ENCODE results near the gene WDR18.
"Not testable (repeated sequence)": the region's sequence is repeated elsewhere in the genome, so short reads cannot be mapped to it uniquely, and the experiment has no call there.

The WDR18 gene

DNA sequence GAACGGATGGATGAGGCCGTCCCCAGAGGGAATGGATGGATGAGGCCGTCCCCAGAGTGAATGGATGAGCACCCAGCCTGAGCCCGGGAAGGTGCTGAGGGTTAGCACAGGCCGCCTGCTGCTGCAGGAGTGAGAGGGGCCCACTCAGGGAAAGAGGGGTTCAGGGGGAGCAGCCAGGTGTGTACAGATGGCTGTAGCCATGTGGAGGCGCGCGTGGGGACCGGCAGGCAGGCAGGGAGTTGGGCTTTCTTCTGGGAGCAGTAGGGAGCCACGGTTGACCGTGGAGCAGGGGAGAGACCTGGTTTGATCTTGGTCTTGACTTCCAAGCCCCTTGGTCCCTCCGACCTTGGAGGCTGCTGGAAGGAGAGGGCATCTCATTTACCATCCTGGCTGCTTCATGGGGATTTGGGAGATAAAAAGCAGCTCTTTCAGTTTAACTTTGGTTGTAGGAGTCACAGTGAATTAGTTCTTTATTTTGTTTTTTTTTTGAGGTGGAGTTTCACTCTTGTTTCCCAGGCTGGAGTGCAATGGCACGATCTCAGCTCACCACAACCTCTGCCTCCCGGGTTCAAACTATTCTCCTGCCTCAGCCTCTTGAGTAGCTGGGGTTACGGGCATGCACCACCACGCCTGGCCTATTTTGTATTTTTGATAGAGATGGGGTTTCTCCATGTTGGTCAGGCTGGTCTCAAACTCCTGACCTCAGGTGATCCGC lies 33.6 kb upstream of the WDR18 start:
- H3K4me3 ChIP-seq (ENCODE audit: low read depth, low read length), result no peak overlapping the region

- no peak overlapping the region for H3K4me3 ChIP-seq (ENCODE audit: low read depth, low read length)
These were observed 32.0 kb upstream of the WDR18 start for GRCh38 chr19:952049-952679.

DNA sequence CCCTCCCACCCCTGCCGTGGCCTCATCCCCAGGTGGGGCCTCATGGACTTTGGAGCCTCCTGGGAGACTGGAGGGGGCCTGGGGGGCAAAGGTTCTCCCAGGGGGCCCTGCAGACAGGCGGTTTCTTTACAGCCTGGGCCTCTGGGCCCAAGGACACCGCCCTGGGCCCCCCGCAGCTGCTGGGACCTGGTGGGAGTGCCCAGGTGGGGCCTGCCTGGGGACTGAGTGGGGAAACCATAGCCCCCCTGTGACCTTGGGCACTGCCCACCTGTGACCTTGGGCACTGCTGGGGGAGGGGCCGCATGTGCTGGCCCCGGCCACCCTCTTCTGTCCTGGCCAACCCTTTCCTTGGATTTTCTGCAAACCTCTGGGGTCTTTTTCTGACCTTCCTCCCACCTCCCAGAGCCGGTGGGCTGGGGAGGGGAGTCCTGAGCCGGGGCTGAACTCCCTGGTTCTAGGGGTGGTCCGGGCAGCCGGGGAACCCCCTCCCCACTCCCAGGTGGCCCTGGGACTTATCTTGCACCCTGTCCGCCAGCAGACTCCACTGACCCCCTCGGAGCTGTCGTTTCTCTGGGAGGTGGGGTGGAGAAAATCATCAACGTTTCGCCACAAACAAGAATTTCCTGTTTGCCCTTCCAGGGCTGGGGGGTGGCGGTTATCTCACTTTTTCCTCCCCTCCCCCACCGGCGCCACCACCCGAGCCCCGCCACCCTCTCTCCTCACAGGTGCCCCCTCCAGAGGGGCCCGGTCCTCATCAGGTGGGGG lies 31.3 kb upstream of the WDR18 start:
- H3K4me3 ChIP-seq (ENCODE audit: low read depth, low read length), result no peak overlapping the region

DNA sequence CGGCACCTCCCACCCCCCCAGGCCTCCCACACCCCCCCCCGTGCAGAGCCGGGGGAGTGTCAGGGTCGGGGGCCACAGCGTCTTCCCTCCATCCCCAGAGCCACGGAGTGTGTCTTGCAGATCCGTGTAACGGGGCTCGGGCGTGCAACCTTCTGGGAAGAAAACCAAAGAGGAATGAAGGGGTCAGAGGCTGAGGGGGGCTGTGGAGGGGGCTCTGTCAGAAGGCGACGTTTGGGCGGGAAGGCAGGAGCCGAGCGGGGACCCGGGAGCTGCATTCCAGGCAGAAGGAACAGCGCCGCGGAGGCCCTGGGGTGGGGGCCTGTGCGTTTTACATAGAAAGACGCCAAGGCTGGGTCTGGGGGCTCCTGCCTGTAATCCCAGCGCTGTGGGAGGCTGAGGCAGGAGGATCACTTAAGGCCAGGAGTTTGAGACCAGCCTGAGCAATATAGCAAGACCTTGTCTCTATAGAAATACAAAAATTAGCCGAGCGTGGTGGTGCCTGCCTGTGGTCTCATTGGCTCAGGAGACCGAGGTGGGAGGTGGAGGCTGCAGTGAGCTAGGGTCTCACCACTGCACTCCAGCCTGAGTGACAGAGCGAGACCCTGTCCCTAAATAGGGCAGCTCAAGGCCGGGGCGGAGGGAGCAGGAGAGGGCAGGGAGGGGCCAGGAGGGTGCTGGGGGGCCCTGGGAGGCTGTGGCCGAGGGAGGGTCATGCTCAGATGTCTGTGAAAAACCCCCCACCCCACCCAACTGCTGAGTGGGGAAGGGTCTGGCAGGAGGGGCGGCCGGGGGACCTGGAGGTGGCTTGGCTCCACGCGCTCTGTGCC lies 30.5 kb upstream of the WDR18 start:
- H3K4me3 ChIP-seq (ENCODE audit: low read depth, low read length), result no peak overlapping the region

- no peak overlapping the region for H3K4me3 ChIP-seq (ENCODE audit: low read depth, low read length)
These were observed 29.9 kb upstream of the WDR18 start for GRCh38 chr19:954272-954671.

GRCh38 chr19:954672-955494 lies 29.3 kb upstream of the WDR18 start:
- no peak overlapping the region for H3K4me3 ChIP-seq (ENCODE audit: low read depth, low read length)

DNA sequence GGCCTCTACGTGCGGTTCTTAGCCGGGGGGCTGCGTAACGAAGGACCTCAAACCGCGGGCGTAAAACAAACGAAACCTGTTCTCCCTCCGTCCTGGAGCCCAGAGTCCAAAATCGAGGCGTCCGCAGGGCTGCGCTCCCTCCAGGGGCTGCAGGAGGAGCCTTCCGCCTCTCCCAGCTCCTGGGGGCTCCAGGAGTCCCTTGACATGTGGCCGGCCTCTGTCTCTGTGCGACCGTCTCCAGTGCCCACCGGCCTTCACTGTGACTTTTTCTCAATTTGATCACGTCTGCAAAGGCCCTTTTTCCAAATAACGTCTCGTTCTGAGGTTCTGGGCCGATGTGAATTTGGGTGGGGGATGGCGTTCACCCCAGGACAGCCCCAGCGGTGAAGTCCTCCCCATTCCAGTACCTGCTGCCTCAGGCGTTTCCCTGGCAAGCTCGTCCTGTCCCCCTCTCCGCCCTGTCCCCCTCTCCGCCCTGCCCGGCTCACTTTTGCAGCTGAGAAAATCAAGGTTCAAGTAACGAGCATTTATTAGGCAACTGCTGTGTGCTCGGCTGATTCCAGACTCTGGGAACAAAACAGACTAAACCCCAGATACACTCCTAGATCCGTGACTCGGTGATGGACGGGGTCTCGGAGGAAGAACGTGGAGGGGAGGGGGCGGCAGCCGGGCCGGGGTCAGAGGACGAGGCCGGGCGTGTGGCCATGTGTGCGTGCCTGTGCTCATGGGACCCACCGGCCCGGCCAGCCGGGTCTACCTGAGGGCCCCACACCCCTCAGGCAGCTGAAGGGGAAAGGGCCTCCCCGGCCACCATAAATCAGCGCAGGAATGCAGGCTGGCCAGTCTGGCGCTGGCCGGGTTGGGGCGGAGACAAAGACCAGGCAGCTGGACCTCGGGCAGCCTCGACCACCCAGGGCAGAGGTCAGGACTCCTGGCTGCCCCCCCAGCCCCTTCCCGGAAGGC lies 28.1 kb upstream of the WDR18 start:
- H3K4me3 ChIP-seq (ENCODE audit: low read depth, low read length), result no peak overlapping the region

- no peak overlapping the region for H3K4me3 ChIP-seq (ENCODE audit: low read depth, low read length)
These were observed 27.2 kb upstream of the WDR18 start for GRCh38 chr19:956766-957440.

- H3K4me3 ChIP-seq (ENCODE audit: low read depth, low read length), result not testable (repeated sequence)
These were observed 26.6 kb upstream of the WDR18 start for GRCh38 chr19:957578-957977.

DNA sequence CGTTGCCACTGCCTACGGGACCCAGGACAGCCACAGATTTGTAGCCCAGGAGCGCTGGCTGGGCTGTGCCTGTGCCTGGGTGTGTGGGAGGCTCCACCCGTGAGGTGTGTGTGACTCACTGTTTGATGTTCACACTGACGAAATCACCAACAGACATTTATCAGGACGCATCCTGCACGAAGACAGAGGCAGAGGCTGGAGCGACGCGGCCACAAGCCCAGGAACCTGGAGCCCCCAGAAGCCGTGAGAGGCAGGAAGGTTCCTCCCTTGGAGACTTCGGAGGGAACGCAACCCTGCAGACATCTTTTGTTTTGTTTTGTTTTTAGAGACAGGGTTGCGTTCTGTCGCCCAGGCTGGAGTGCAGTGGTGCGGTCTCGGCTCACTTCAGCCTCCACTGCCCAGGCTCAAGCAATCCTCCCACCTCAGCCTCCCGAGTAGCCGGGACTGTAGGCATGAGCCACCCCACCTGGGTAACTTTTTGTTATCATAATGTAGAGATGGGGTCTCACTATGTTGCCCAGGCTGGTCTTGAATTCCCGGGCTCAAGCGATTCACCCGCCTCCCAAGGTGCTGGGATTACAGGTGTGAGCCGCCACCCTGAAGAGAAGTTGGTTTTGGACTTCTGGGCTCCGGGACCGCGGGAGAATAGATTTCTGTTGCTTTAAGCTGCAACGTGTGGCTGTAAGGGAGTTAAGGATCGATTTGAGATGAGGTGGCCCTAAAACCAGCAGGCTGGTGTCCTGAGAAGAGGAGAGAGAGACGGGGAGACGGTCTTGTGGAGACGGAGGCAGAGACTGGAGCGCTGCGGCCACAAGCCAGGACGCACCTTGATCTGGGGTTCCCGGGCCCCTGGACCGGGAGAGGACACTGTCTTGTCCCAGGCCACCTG lies 24.9 kb upstream of the WDR18 start:
- H3K4me3 ChIP-seq (ENCODE audit: low read depth, low read length), result no peak overlapping the region

DNA sequence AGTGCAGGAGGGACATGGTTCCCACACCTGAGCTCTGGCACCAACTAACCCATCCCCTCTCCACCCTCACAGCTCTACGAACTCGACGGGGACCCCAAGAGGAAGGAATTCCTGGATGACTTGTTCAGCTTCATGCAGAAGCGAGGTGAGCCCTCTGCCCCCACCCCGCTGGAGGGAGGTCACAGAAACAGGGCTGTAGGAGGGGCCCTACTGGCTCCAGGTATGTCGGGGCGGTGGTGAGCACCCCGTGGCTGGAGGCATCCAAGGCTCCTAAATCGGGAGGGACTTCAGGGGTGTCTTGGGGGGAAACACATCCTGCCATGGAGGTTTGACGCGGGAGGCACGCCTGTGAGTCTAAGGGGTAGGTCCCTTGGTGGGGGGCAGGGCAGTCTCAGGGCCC lies 24.1 kb upstream of the WDR18 start:
- H3K4me3 ChIP-seq (ENCODE audit: low read depth, low read length), result no peak overlapping the region

DNA sequence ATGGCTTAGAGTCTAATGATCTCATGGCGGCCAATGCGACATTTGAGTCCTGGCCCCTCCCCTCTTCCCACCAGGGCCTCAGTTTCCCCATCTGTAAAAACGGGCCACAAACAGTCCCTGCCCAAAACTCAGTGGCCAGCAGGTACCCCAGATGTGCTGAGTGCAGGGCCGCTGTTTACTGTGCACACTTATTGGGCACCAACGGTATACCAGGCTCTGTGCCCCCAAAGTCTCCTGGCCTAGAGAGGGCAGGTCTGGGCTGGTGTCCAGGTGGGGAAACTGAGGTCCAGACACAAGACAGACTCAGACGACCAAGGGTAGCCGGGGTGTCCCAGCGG lies 23.6 kb upstream of the WDR18 start:
- H3K4me3 ChIP-seq (ENCODE audit: low read depth, low read length), result no peak overlapping the region

- no peak overlapping the region for H3K4me3 ChIP-seq (ENCODE audit: low read depth, low read length)
These were observed 22.1 kb upstream of the WDR18 start for GRCh38 chr19:961866-962620.

- no peak overlapping the region for H3K4me3 ChIP-seq (ENCODE audit: low read depth, low read length)
These were observed 21.3 kb upstream of the WDR18 start for GRCh38 chr19:962683-963400.

- H3K4me3 ChIP-seq (ENCODE audit: low read depth, low read length), result no peak overlapping the region
These were observed 20.6 kb upstream of the WDR18 start for GRCh38 chr19:963486-963951.

GRCh38 chr19:964116-964520 lies 20.0 kb upstream of the WDR18 start:
- H3K4me3 ChIP-seq (ENCODE audit: low read depth, low read length), result no peak overlapping the region

Data from iPS-11a (cell line).